ENCODE measurements around the gene MAP2K2. TPM values are rescaled to one million over a fixed set of nuclear protein-coding genes. Genes with fewer than 3 reads are reported as not detected.
A peak's percentile ranks its signal among the peaks of the same experiment; 100 is the strongest.

Gene MAP2K2
- total RNA-seq, 3 donors from 2014 or later: 50.8 to 72.8 (median 64.5) TPM

GRCh38 chr19:4100647-4101495 lies 23.1 kb downstream of the MAP2K2 start:
- Histone ChIP-seq H3K36me3 (no peaks in the 10 kb centered on the region), H3K9me3 (no peaks in the 10 kb centered on the region), H3K4me1 (no peaks in the 10 kb centered on the region), H3K4me3 (no peak overlapping the region), H3K27ac (no peak overlapping the region), H3K27me3 (no peaks in the 10 kb centered on the region)
- DNase-seq (ENCODE audit: low spot score in 2 of 2): no peak
- intact Hi-C loops (cut with DNase I; ENCODE audit: low total_unique reads): no loop called here
- no peak for TF ChIP-seq CTCF (IDR thresholded peaks at IDR 0.05)
- no peak for TF ChIP-seq POLR2A (IDR thresholded peaks at IDR 0.05)
- TF ChIP-seq POLR2AphosphoS5 (IDR thresholded peaks at IDR 0.05): no peak

- no peaks in the 10 kb centered on the region for H3K9me3 ChIP-seq
Measured at GRCh38 chr19:4099041-4099764, 24.7 kb downstream of the MAP2K2 start.

GRCh38 chr19:4098493-4098892 lies 25.4 kb downstream of the MAP2K2 start:
- TF ChIP-seq POLR2AphosphoS5 (IDR thresholded peaks at IDR 0.05) (no peak), POLR2A (IDR thresholded peaks at IDR 0.05) (no peak)
- Histone ChIP-seq H3K27ac (no peak overlapping the region), H3K4me3 (no peak overlapping the region), H3K9me3 (no peaks in the 10 kb centered on the region), H3K27me3 (no peaks in the 10 kb centered on the region), H3K36me3 (no peaks in the 10 kb centered on the region), H3K4me1 (no peaks in the 10 kb centered on the region)
- DNase-seq (ENCODE audit: low spot score in 2 of 2): no peak
- intact Hi-C loops (cut with DNase I; ENCODE audit: low total_unique reads): no loop called here

More at GRCh38 chr19:4099041-4099764, 24.7 kb downstream of the MAP2K2 start:
- no peaks in the 10 kb centered on the region for H3K4me1 ChIP-seq
- DNase-seq (ENCODE audit: low spot score in 2 of 2): no peak
- H3K4me3 ChIP-seq: no peak overlapping the region
- intact Hi-C loops (cut with DNase I; ENCODE audit: low total_unique reads): no loop called here
- no peaks in the 10 kb centered on the region for H3K36me3 ChIP-seq
- no peaks in the 10 kb centered on the region for H3K27me3 ChIP-seq
- TF ChIP-seq POLR2AphosphoS5 (IDR thresholded peaks at IDR 0.05) (no peak), POLR2A (IDR thresholded peaks at IDR 0.05) (no peak), CTCF (IDR thresholded peaks at IDR 0.05) (no peak)
- no peak overlapping the region for H3K27ac ChIP-seq

GRCh38 chr19:4097501-4097900 lies 26.4 kb downstream of the MAP2K2 start:
- Histone ChIP-seq H3K9me3 (no peaks in the 10 kb centered on the region), H3K27me3 (no peaks in the 10 kb centered on the region), H3K4me1 (no peaks in the 10 kb centered on the region), H3K36me3 (no peaks in the 10 kb centered on the region), H3K27ac (peak overlapping the region in 1 of 2 donors; percentile 32), H3K4me3 (no peak overlapping the region)
- no peak for DNase-seq (ENCODE audit: low spot score in 2 of 2)
- intact Hi-C loops (cut with DNase I; ENCODE audit: low total_unique reads): no loop called here
- no peak for TF ChIP-seq POLR2A (IDR thresholded peaks at IDR 0.05)
- no peak for TF ChIP-seq POLR2AphosphoS5 (IDR thresholded peaks at IDR 0.05)
- TF ChIP-seq CTCF (IDR thresholded peaks at IDR 0.05): no peak

GRCh38 chr19:4096049-4096892 lies 27.7 kb downstream of the MAP2K2 start:
- Histone ChIP-seq H3K36me3 (no peaks in the 10 kb centered on the region), H3K4me3 (no peak overlapping the region), H3K4me1 (no peaks in the 10 kb centered on the region), H3K27ac (no peak overlapping the region), H3K9me3 (no peaks in the 10 kb centered on the region), H3K27me3 (no peaks in the 10 kb centered on the region)
- no peak for TF ChIP-seq POLR2AphosphoS5 (IDR thresholded peaks at IDR 0.05)
- TF ChIP-seq CTCF (IDR thresholded peaks at IDR 0.05): no peak
- no peak for TF ChIP-seq POLR2A (IDR thresholded peaks at IDR 0.05)
- intact Hi-C loops (cut with DNase I; ENCODE audit: low total_unique reads): no loop called here
- DNase-seq (ENCODE audit: low spot score in 2 of 2): no peak
